Measurements from ENCODE around the gene UBE2D1.

Gene UBE2D1

DNA sequence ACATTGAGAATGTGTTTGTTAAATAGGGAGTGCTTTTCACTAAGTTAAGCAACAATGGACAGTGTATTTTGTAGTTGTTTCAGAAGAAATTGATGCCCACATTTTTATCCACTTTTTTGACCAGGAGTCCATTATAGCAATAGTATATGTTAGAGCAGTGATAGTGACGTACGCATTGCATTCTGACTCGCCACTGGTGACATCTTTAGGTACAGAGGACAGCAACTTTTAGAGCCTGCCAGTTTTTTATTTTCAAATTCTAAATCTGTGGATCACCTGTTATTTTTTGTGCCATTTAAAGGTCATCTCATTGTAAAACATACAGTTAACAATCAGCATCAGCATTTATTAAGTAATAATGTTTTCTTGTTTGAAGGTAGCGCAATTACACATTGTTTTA, 1.4 kb downstream of the UBE2D1 start:
- in situ Hi-C loops (cut with MboI; ENCODE audit: low sequenced_read_pairs): no loop called here

DNA sequence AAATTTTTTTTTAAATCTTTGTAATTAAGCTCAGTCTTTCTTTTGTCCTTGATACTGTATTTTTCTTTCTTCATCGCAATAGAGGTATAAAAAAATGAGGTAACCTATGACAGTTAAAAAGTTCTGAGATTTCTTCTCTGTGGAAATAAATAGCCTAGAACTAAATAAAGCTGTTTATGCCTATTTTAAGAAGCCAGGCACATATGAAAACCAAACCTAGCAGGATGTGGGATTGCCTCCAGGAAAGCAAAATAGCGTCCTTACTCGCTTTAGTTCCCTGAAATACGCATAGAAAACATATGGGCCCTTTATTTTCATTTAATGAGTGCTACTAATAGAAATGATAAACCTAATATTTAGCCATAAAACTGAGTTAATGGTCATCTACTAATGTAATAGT, 6.6 kb downstream of the UBE2D1 start:
- in situ Hi-C loops (cut with MboI; ENCODE audit: low sequenced_read_pairs): no loop called here

DNA sequence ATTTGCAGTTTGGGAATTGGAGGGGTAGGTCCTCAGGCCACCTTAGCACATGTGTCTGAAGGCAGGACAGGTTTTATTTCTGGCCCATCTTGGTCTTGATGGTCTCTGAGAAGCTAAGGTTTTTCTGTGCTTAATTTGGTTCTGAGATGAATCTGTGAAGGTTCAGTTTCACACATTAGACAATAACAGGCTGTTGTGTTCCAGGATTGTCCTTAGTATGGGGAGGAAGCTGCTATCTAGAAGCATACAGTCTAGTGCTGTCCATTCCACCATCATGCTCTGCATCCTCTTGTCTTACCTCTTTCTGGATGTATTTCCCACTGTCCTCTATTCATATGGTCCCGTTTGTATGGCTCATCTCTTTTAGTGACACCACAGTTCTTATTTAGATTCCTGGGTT, 7.1 kb downstream of the UBE2D1 start:
- in situ Hi-C loops (cut with MboI; ENCODE audit: low sequenced_read_pairs): no loop called here

DNA sequence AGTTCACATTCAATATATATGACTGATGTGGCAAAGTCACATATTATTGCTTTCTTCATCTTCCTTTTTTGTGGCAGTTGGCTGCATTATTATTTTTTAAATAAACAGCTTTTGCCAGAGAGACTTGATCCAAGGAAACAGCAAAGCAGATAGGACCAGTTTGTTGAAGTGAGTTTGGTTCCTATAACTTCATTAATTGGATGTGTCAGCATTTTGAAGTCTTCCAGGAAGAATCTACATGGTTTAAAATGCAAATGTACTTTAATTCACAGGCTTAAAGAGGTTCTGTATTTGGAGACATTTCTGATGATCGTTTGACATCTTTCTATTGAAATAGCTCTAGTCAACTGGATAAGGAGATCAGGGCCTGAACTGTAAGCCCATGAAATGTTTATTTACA, 13.2 kb downstream of the UBE2D1 start:
- in situ Hi-C loops (cut with MboI; ENCODE audit: low sequenced_read_pairs): no loop called here

DNA sequence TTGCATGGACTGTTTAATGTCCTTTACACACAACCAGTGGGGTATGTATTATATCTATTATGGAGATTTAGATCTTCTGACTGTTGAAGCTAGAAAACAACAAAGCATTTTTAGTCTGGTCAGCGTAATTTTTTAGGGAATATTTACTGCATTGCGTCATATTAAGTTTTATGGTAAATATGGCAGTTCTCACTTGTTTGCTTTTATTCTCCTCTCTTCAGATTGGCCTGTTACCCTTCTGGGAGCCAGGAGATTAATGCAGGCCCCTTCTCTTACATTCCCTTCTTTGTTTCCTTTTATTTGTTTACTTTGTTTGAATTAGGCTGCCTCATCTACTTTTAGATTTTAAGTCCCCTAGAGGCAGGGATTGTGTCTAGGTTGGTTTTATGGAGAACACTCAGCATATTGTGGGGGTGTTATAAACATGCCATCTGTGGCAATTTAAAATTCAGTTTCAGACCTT, 13.8 kb downstream of the UBE2D1 start:
- in situ Hi-C loops (cut with MboI; ENCODE audit: low sequenced_read_pairs): no loop called here

DNA sequence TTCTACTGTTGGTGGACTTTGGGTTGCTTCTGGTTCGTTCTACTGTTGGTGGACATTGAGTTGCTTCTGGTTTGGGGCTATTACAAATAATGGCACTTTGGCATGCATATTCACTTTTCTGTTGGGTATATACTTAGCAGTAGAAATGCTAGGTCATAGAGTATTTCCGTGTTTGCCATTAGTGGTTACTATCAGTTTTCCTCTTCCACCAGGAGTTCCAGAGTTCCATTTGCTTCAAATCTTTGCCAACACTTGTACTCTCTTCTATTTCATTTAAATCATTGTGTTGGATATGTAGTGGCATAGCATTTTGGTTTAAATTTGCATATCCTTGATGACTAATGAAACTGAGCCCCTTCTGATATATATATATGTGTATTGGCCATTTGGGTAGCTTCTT, 15.2 kb downstream of the UBE2D1 start:
- in situ Hi-C loops (cut with MboI; ENCODE audit: low sequenced_read_pairs): no loop called here

DNA sequence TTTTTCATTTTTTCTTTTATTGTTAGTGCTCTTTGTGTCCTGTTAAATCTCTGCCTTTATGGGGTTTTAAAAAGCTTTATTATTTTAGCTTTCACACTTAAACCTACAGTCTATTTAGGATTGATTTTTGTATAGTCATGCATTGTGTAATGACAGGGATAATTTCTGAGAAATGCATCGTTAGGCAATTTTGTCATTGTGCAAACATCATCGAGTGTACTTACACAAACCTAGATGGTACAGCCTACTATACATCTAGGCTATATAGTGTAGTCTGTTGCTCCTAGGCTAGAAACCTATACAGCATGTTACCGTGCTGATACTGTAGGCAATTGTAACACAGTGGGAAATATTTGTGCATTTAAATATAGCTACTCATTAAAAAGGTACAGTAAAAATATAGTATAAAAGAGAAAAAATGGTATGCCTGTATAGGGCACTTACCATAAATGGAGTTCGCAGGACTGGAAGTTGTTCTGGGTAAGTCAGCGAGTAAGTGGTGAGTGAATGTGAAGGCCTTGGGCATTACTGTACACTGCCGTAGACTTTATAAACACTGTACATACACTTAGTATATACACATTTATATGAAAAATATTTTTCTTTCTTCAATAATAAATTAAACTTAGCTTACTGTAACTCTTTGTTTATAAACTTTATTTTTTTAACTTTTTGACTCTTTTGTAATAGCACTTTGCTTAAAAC, 16.0 kb downstream of the UBE2D1 start:
- in situ Hi-C loops (cut with MboI; ENCODE audit: low sequenced_read_pairs): no loop called here

DNA sequence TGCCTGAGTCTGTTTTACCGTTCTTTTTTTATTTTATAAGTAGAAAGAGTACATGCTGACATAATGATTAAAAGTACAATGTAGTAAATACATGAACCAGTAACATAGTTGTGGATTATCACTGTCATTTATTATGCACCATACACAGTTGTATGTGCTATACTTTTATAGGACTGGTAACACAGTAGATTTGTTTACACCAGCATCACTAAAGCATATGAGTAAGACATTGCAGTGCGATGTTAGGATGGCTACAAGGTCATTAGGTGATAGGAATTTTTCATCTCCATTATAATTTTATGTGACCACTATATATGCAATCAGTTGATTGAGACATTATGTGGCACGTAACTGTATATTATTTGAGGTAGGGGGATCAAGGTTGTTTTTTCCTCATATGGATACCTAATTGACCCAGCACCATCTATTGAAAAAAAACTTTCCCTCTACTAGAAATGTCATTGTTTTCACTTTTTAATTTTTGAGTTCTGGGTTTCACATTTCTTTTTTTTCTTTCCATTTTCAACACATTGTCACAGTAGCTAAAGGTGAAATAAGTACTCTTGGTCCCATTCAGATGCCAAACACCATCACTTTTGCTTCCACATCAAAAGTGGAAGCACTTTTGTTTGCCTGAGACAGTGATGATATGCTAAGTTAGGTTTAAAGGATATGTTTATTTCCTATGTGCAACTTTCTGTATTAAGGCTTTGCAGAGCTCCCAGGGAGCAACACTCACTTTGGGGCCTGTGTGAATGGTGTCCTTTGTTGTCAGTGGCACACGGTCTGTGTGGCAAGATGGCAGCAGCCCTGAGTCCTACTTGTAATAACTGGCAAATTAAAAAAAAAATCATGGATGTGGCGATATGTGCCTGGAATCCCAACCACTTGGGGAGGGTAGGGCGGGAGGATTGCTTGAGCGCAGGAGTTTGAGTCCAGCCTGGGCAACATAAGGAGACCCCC, 17.1 kb downstream of the UBE2D1 start:
- in situ Hi-C loops (cut with MboI; ENCODE audit: low sequenced_read_pairs): no loop called here

DNA sequence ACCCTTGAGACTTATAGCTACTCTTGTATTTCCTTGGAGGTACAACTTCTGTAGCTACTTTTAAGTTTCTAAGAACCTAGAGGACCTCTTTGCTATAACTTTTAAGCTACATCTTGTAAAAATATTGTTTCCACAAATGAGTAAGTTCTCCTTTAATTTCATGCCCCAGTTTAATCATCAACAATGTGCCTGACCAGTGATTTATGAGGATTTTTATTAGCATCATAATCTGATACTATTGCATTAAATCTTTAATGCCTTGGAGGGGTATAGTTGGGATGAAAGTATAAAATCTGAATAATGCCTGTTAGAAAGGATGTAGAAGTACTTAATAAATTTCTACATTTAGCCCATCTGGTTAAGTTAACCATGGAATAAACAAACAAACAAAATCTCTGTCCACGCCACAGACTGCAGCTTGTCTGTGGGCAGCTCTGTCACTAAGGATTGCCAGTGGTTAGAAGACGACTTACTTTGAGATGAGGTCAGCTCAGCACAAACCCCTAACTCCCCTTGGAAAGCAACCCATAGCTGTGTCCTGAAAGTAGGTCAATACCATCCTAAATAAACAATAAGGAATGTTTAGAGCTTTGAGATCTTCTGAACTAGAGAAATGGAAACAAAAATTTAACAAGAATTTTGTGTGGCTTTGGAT, 18.3 kb downstream of the UBE2D1 start:
- in situ Hi-C loops (cut with MboI; ENCODE audit: low sequenced_read_pairs): no loop called here

DNA sequence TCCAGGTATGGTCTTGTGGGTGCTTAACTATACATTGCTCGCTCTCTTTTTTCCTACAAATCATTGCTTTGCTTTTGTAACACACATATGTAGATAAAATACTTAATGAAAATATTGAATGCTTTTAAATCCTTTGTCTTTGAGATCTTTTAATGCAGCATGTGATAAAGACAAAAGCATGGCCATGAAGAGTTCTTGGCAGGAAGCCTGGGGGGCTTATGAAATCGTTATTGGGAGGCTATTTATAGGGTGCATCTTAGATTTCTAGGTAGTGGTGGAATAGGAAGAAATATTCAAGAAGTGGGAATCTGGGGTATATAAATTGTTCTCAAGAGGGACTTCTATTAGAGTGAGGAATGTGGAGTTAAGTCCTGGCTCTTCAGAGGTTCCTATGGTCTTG, 21.9 kb downstream of the UBE2D1 start:
- in situ Hi-C loops (cut with MboI; ENCODE audit: low sequenced_read_pairs): no loop called here

DNA sequence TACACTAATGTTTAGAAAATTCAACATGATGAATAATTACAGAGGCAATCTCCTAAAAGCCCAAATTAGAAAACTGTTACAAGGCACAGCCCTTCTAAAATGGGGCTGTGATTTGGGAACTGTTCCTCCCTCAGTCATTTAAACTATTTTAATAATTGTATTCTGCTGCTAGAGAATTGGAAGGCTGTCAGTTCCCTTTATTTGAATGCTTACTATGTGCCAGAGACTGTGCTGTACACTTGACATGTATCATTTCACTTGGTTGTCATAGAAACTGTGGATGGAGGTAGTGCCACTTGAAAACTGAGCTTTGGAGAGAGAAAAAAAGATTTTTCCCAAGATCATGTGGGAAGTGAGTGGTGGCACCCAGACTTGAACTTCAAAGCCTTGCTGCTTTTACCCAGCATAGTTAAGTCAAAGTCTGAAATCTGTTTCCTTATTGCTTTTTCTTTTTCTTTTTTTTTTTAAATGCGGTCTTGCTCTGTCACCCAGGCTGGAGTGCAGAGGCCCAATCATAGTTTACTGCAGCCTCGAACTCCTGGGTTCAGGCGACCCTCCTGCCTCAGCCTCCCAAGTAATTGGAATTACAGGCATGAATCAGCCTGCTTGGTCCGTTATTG, 23.6 kb downstream of the UBE2D1 start:
- in situ Hi-C loops (cut with MboI; ENCODE audit: low sequenced_read_pairs): no loop called here

DNA sequence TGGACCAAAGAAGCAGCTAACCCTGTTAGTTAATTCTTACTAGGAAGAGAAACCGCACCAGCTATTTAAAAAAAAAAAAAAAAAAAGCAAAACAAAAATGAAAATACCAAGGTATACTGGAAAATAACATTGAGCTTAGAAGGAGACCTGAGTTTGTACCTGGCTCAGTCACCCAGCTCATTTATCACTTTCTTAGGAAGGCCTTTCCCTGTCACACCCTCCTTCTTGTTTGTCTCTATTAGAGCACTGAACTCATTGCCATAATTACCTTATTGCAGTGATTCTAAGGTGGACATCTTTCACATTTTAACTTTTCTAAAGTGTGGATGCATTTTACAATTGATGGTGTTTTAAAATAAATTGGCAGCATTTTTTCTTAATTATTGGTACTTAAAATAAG, 24.1 kb downstream of the UBE2D1 start:
- in situ Hi-C loops (cut with MboI; ENCODE audit: low sequenced_read_pairs): no loop called here

DNA sequence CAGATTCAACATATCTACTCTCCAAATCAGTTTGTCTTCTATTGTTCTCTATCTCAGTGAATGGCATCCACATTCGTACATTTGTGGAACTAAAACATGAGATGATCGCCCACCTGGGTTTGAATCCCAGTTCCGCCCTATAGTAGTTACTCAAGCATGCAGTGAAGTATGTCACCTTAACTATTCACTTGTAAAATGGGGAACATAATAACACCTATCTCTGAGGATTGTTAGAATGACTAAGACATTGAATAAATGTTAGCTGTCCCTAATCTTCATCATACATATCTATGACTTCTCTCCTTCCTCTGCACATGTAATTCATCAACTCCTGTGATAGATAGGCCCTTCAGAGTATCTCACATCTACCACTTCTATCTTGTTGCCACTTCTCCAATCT, 24.7 kb downstream of the UBE2D1 start:
- in situ Hi-C loops (cut with MboI; ENCODE audit: low sequenced_read_pairs): no loop called here

DNA sequence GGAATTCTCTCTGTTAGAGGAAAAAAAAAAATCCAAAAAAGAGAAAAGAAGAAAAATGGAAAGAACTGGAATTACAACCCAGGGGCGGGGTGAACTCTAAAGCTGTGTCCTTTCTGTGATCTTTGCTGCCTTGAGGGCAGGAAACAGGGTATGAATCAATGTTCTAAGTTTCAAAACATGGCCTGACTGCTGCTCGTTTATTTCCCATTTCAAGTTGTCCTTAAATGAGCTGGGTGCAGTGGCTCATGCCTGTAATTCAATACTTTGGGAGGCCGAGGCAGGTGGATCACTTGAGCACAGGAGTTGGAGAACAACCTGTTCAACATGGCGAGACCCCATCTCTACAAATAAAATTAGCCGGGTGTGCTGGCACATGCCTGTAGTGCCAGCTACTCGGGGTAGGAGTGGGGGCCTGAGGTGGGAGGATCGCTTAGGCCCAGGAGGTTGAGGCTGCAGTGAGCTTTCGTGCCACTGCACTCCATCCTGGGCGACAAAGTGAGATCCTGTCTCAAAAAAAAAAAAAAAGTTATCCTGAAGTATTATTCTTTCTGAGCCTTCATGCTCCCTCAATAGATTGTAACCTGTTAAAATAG, 25.7 kb downstream of the UBE2D1 start:
- in situ Hi-C loops (cut with MboI; ENCODE audit: low sequenced_read_pairs): no loop called here

DNA sequence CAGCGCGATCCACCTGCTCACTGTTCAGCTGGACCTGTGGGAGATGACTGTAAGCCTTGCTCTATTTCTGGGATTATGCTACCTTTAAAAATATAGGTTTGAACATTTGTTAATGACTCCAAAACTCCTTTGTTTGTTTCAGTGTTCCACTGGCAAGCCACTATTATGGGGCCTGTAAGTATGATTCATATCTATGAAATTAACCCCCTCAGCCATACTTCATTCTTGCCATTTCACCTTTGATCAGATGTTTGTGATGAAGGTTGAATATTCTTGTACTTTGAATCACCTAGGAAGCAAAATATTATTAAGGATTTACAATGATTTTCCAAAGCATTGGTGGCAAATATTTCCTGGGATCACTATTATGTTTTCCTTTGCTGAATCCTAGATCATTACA, 26.5 kb downstream of the UBE2D1 start:
- in situ Hi-C loops (cut with MboI; ENCODE audit: low sequenced_read_pairs): no loop called here

DNA sequence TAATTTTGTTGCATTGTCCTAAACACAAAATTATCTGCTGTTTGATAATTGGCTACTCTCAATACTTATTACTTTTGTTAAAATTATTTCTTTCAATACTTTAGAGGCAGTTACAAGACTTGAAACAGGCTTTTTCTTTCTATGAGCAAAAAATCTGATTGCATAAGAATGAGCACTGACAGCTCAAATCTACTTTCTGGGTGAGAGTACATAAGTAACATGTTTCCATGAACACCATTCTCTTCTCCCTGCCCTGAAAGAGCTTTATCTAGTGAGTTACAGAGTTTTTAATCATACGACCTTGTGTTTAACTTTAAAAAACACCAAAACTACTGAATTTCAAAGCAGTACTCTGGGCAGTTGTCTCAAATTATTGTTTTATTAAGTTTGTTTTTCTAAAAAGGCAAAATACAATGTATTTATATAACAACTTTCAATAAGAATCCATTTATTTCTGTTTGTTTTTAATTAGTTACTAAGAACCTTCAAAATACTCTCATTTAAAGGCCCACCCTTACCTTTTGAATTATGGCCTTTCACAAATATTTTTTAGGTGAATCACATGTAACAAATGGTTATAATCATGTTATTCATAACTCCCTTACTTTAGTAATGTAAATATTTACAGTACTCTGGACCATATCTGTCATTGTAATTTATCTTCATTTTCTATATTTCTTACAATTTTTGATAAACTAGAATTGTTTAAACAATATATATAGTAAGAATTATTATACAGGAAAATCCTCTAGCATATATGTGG, 27.4 kb downstream of the UBE2D1 start:
- in situ Hi-C loops (cut with MboI; ENCODE audit: low sequenced_read_pairs): no loop called here

DNA sequence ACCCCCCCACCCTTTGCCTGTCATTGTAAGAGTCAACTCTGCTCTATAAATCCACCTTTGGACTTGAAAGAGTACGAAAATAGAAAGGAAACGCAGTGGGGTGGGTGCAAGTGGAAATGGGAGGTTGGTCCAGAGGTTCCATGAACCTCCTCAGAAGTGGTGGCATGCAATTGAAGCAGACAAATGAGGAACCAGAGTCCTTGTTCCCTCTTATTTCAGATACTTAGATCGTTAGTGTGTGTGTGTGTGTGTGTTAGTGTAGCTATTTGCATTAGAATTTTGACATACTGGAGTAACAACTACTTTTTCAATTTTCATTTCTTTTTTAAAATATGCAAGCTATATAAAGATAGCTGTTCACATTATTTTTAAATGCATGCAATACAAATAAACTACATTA, 32.3 kb downstream of the UBE2D1 start:
- in situ Hi-C loops (cut with MboI; ENCODE audit: low sequenced_read_pairs): no loop called here

DNA sequence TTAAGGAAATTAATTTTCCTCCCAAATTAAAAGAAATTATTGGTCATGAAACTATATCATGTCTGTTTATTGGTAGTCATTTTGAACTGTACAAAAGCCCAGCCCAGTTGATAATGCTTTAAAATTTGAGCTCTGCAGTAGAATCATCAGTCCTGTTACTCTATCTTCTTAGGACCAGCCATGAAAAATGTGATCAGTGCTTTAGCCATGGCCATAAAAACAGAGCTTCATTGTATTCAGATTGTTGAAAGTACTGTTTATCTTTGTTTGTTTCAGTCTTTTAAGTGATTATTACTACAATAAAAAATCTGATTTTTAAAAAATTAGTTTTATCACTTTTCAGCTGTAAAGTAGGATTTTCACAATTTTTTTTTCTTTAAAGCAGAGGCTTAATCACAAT, 36.7 kb downstream of the UBE2D1 start:
- in situ Hi-C loops (cut with MboI; ENCODE audit: low sequenced_read_pairs): no loop called here

DNA sequence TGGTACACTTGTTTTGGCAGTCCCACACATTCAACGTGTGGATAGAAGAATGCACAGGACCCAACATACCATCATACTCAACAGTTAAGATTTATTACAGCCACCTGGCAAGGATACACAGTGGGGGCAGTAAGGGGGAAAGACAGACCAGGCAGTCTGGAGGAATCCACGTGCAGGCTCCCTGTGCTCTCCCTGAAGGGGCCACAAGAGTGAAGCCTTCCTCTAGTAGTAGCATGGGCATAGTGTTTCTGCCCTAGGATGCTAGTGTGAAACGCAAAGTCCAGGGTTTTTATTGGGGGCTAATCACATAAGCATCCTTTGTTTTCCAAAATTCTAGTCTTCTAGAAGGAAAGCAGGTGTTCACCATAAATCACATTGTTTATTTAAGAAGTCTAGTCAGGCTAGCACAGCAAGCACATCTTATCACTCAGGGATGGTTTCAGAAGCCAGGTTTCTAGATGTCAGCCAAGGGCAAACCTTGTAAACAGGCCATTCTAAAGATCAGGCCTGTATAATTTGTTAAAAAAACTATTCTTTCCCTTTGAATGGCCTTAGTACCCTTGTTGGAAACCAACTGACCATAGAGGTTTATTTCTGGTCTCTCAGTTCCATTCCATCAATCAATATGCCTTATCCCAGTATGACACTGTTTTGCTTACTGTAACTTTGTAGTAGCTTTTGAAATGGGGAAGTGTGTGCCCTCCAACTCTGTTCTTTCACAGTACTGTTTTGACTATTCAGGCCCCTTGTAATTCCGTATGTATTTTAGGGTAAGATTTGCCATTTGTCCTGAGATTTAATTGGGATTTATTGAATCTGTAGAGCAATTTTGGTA, 38.0 kb downstream of the UBE2D1 start:
- in situ Hi-C loops (cut with MboI; ENCODE audit: low sequenced_read_pairs): no loop called here
